HCT116 (cell line): ENCODE measurements around the gene ASIP. TPM values are rescaled to one million over a fixed set of nuclear protein-coding genes. Genes with fewer than 3 reads are reported as not detected.

Experiments used
- ATAC-seq: fragments of 200-7000 bp; cut with Tn5 transposase; 2 replicates; pipeline ENCODE4 v1.9.1; 2020; ENCODE audit warnings: mild to moderate bottlenecking, moderate library complexity
- BruUV-seq: library from RNA; stranded (reverse); fragments of 400-500 nt; replicated peaks from 2 replicates; lab custom pipeline; 2021; lab: Mats Ljungman, UMichigan
- CTCF ChIA-PET: fragments of 300-600 bp; sonication (Branson Sonifier 250); formaldehyde crosslinking; loops from one replicate; lab custom pipeline; 2021; ENCODE audit warnings: antibody characterized with exemption; lab: Charles Lee
- POLR2A ChIA-PET: fragments of 300-600, 350-600 bp; sonication (Branson Sonifier 250); formaldehyde crosslinking; loops from one replicate; lab custom pipeline; 2021; ENCODE audit warnings: antibody characterized with exemption; lab: Charles Lee
- RAD21 ChIA-PET, 2 experiments: fragments of 300-600 bp; sonication (Branson Sonifier 250); formaldehyde crosslinking; loops; one replicate each; lab custom pipeline; 2023; ENCODE audit warnings: low total read pairs in 2 of 2; ENCODE audit not compliant: uncharacterized antibody in 2 of 2, unreplicated experiment in 2 of 2, low non-redundant PET in 1 of 2; lab: Charles Lee
- DNase-seq: peaks from one replicate; pipeline ENCODE4 v3.0.0-alpha.2; 2010; ENCODE audit warnings: low read depth, low spot score
- H2AFZ ChIP-seq: fragments of 200-600 bp; shearing (Covaris generic), sonication (generic); 2 replicates; pipeline ENCODE4 v1.6.1; 2017; ENCODE audit warnings: low read depth, mixed run types, mixed read lengths, antibody characterized with exemption, low read length; ENCODE audit not compliant: poor library complexity, severe bottlenecking
- H3K27ac ChIP-seq: 2 replicates; pipeline ENCODE4 v1.5.1; 2012; ENCODE audit warnings: low read depth, low read length
- H3K27me3 ChIP-seq: fragments of 200-600 bp; sonication (generic); 2 replicates; pipeline ENCODE4 v1.6.1; 2016; ENCODE audit warnings: mixed run types, low read length, mixed read lengths; ENCODE audit not compliant: insufficient read depth
- H3K36me3 ChIP-seq, 2 experiments: fragments of 200-500 bp in 1 of 2; fragments of 200-600 bp in 1 of 2; sonication (Bioruptor generic) in 1 of 2; sonication (generic) in 1 of 2; 2 replicates each; pipeline versions ENCODE4 v1.5.1 to v1.6.1; 2014 to 2016; ENCODE audit warnings: low read length in 2 of 2, inconsistent platforms in 1 of 2, mixed read lengths in 1 of 2, mixed run types in 1 of 2; ENCODE audit not compliant: insufficient read depth in 2 of 2, control insufficient read depth in 1 of 2
- H3K4me1 ChIP-seq, 2 experiments: fragments of 200-600 bp in 1 of 2; sonication (generic) in 1 of 2; 2 replicates each; pipeline versions ENCODE4 v1.5.1 to v1.6.1; 2012 to 2017; ENCODE audit warnings: low read length in 2 of 2, inconsistent platforms in 1 of 2, mild to moderate bottlenecking in 1 of 2, mixed read lengths in 1 of 2, mixed run types in 1 of 2, moderate library complexity in 1 of 2; ENCODE audit not compliant: insufficient read depth in 2 of 2, control insufficient read depth in 1 of 2
- H3K4me2 ChIP-seq: fragments of 200-600 bp; sonication (generic); 2 replicates; pipeline ENCODE4 v1.6.1; 2017; ENCODE audit warnings: mixed run types, low read length, mixed read lengths
- H3K4me3 ChIP-seq, 2 experiments: fragments of 200-600 bp in 1 of 2; sonication (generic) in 1 of 2; replicated peaks in 1 of 2; 2 replicates each; pipeline ENCODE4 v1.5.1; 2011 to 2016; ENCODE audit warnings: low read length in 2 of 2, control low read depth in 1 of 2, low read depth in 1 of 2, mild to moderate bottlenecking in 1 of 2, mixed read lengths in 1 of 2, mixed run types in 1 of 2
- H3K79me2 ChIP-seq: fragments of 200-600 bp; sonication (generic); 2 replicates; pipeline ENCODE4 v1.6.1; 2017; ENCODE audit warnings: mild to moderate bottlenecking, mixed run types, low read length, moderate library complexity, mixed read lengths; ENCODE audit not compliant: insufficient read depth
- H3K9ac ChIP-seq: fragments of 200-600 bp; sonication (generic); 2 replicates; pipeline ENCODE4 v1.6.1; 2016; ENCODE audit warnings: low read length, mixed read lengths
- H3K9me2 ChIP-seq: fragments of 200-600 bp; sonication (generic), shearing (Covaris generic); 2 replicates; pipeline ENCODE4 v1.6.1; 2017; ENCODE audit warnings: mixed run types, mild to moderate bottlenecking, moderate library complexity; ENCODE audit not compliant: insufficient read depth
- H3K9me3 ChIP-seq, 2 experiments: fragments of 200-500 bp in 1 of 2; fragments of 200-600 bp in 1 of 2; sonication (Bioruptor generic) in 1 of 2; sonication (generic) in 1 of 2; 2 replicates each; pipeline ENCODE4 v1.6.1; 2014 to 2017; ENCODE audit warnings: low read length in 2 of 2, mixed read lengths in 2 of 2, inconsistent platforms in 1 of 2, low read depth in 1 of 2, mild to moderate bottlenecking in 1 of 2, mixed run types in 1 of 2, moderate library complexity in 1 of 2; ENCODE audit not compliant: control insufficient read depth in 1 of 2, insufficient read depth in 1 of 2
- H4K20me1 ChIP-seq: fragments of 200-600 bp; sonication (generic), shearing (Covaris generic); 2 replicates; pipeline ENCODE4 v1.6.1; 2017; ENCODE audit warnings: mixed run types, mild to moderate bottlenecking, moderate library complexity; ENCODE audit not compliant: insufficient read depth
- CEBPB ChIP-seq: IDR thresholded peaks from 2 replicates; pipeline ENCODE4 v1.6.1; 2012; ENCODE audit warnings: low read depth
- EGR1 ChIP-seq: IDR thresholded peaks from 2 replicates; pipeline ENCODE4 v1.6.1; 2012; ENCODE audit warnings: low read depth
- EZH2phosphoT487 ChIP-seq: fragments of 200-600 bp; IDR thresholded peaks from 2 replicates; pipeline ENCODE4 v1.6.1; 2018; ENCODE audit warnings: antibody characterized with exemption, borderline replicate concordance
- FOSL1 ChIP-seq: IDR thresholded peaks from 2 replicates; pipeline ENCODE4 v1.6.1; 2012; ENCODE audit warnings: low read depth
- JUND ChIP-seq: IDR thresholded peaks from 2 replicates; pipeline ENCODE4 v1.6.1; 2012
- POLR2A ChIP-seq: IDR thresholded peaks from 2 replicates; pipeline ENCODE4 v1.7.0; 2011; ENCODE audit warnings: borderline replicate concordance; ENCODE audit not compliant: insufficient read depth, insufficient read length; ENCODE audit errors: extremely low read depth
- RAD21 ChIP-seq: IDR thresholded peaks from 2 replicates; pipeline ENCODE4 v1.6.1; 2012; ENCODE audit warnings: low read depth, mild to moderate bottlenecking
- SIN3A ChIP-seq: IDR thresholded peaks from 2 replicates; pipeline ENCODE4 v1.6.1; 2012; ENCODE audit warnings: low read depth
- SP1 ChIP-seq: IDR thresholded peaks from 2 replicates; pipeline ENCODE4 v1.6.1; 2012; ENCODE audit warnings: low read depth
- SRF ChIP-seq: IDR thresholded peaks from 2 replicates; pipeline ENCODE4 v1.6.1; 2012; ENCODE audit warnings: low read depth
- TCF7L2 ChIP-seq: IDR thresholded peaks from 2 replicates; pipeline ENCODE4 v1.7.0; 2011; ENCODE audit warnings: borderline replicate concordance, inconsistent platforms; ENCODE audit not compliant: insufficient read depth, insufficient read length; ENCODE audit errors: extremely low read depth
- ZFX ChIP-seq: fragments of 450-650 bp; IDR thresholded peaks from 2 replicates; pipeline ENCODE4 v1.6.1; 2017
- ZNF274 ChIP-seq: fragments of 200-500 bp; sonication (Bioruptor generic); IDR thresholded peaks from 2 replicates; pipeline ENCODE4 v1.6.1; 2014; ENCODE audit warnings: mild to moderate bottlenecking, low read depth, low read length, inconsistent platforms
- intact Hi-C: fragments of 100-400 bp; cut with micrococcal nuclease; formaldehyde crosslinking; loops from 2 replicates; pipeline ENCODE4 v1.10.0; 2022
- total RNA-seq: library from RNA; stranded (reverse); gene quantifications from one replicate; pipeline ENCODE4 v1.2.1, GENCODE V29; 2021; ENCODE audit not compliant: unreplicated experiment
- TF ChIP-seq, protein P1 (sequence below): IDR thresholded peaks from 2 replicates; pipeline ENCODE4 v1.6.1; 2012; ENCODE audit warnings: low read depth
- TF ChIP-seq, protein P2 (sequence below): IDR thresholded peaks from 2 replicates; pipeline ENCODE4 v1.6.1; 2012
- TF ChIP-seq, protein P3 (sequence below): IDR thresholded peaks from 2 replicates; pipeline ENCODE4 v1.6.1; 2011; ENCODE audit warnings: mild to moderate bottlenecking, low read length, moderate library complexity; ENCODE audit not compliant: insufficient replicate concordance; ENCODE audit errors: extremely low read depth
- TF ChIP-seq, protein P4 (sequence below), 3 experiments: fragments of 200-600 bp in 1 of 3; sonication (generic) in 1 of 3; IDR thresholded peaks in 2 of 3; conservative IDR thresholded peaks in 1 of 3; 2 replicates each; pipeline ENCODE4 v1.5.1; 2012 to 2017; ENCODE audit warnings: low read depth in 2 of 3, low read length in 2 of 3, antibody characterized with exemption in 1 of 3, borderline replicate concordance in 1 of 3, control low read depth in 1 of 3, mild to moderate bottlenecking in 1 of 3, mixed read lengths in 1 of 3, mixed run types in 1 of 3, moderate library complexity in 1 of 3; ENCODE audit not compliant: insufficient read depth in 1 of 3
- TF ChIP-seq, protein P5 (sequence below): IDR thresholded peaks from 2 replicates; pipeline ENCODE4 v1.6.1; 2012

ASIP gene
- total RNA-seq, 1 experiment from 2014 or later, result not detected

DNA sequence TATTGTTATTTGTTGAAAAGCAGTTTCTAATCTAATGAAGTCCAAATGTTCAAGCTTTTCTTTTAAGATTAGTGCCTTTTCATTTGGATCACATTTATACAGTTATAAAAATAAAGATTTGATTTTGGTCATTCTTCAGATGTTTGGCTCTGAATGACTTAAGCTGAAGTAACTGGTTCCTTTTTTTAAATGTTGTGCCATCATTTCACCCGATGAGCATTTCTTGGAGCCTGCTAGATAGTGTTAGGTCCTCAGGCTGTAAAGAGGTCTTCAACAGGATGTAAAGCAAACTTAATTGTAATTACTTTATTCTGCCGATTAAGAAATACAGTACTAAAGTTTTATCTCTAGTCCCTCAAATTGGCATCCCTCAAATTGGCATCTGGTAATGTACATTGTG, 41.2 kb upstream of the ASIP start:
- no peak overlapping the region for H3K4me2 ChIP-seq
- no peaks in the 10 kb centered on the region for H3K9me2 ChIP-seq
- no peaks in the 10 kb centered on the region for H3K9me3 ChIP-seq
- no peak overlapping the region for H3K9ac ChIP-seq
- TF ChIP-seq, protein P1, sequence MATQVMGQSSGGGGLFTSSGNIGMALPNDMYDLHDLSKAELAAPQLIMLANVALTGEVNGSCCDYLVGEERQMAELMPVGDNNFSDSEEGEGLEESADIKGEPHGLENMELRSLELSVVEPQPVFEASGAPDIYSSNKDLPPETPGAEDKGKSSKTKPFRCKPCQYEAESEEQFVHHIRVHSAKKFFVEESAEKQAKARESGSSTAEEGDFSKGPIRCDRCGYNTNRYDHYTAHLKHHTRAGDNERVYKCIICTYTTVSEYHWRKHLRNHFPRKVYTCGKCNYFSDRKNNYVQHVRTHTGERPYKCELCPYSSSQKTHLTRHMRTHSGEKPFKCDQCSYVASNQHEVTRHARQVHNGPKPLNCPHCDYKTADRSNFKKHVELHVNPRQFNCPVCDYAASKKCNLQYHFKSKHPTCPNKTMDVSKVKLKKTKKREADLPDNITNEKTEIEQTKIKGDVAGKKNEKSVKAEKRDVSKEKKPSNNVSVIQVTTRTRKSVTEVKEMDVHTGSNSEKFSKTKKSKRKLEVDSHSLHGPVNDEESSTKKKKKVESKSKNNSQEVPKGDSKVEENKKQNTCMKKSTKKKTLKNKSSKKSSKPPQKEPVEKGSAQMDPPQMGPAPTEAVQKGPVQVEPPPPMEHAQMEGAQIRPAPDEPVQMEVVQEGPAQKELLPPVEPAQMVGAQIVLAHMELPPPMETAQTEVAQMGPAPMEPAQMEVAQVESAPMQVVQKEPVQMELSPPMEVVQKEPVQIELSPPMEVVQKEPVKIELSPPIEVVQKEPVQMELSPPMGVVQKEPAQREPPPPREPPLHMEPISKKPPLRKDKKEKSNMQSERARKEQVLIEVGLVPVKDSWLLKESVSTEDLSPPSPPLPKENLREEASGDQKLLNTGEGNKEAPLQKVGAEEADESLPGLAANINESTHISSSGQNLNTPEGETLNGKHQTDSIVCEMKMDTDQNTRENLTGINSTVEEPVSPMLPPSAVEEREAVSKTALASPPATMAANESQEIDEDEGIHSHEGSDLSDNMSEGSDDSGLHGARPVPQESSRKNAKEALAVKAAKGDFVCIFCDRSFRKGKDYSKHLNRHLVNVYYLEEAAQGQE, result no peak
- TF ChIP-seq, protein P2, sequence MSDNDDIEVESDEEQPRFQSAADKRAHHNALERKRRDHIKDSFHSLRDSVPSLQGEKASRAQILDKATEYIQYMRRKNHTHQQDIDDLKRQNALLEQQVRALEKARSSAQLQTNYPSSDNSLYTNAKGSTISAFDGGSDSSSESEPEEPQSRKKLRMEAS, result no peak
- TF ChIP-seq RAD21, result no peak
- TF ChIP-seq POLR2A, result no peak
- TF ChIP-seq ZNF274, result no peak
- no peak for TF ChIP-seq CEBPB
- no peak for TF ChIP-seq SP1
- TF ChIP-seq, protein P3, sequence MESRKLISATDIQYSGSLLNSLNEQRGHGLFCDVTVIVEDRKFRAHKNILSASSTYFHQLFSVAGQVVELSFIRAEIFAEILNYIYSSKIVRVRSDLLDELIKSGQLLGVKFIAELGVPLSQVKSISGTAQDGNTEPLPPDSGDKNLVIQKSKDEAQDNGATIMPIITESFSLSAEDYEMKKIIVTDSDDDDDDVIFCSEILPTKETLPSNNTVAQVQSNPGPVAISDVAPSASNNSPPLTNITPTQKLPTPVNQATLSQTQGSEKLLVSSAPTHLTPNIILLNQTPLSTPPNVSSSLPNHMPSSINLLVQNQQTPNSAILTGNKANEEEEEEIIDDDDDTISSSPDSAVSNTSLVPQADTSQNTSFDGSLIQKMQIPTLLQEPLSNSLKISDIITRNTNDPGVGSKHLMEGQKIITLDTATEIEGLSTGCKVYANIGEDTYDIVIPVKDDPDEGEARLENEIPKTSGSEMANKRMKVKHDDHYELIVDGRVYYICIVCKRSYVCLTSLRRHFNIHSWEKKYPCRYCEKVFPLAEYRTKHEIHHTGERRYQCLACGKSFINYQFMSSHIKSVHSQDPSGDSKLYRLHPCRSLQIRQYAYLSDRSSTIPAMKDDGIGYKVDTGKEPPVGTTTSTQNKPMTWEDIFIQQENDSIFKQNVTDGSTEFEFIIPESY, result no peak
- TF ChIP-seq FOSL1, result no peak
- no peak for TF ChIP-seq SIN3A
- TF ChIP-seq, protein P4, sequence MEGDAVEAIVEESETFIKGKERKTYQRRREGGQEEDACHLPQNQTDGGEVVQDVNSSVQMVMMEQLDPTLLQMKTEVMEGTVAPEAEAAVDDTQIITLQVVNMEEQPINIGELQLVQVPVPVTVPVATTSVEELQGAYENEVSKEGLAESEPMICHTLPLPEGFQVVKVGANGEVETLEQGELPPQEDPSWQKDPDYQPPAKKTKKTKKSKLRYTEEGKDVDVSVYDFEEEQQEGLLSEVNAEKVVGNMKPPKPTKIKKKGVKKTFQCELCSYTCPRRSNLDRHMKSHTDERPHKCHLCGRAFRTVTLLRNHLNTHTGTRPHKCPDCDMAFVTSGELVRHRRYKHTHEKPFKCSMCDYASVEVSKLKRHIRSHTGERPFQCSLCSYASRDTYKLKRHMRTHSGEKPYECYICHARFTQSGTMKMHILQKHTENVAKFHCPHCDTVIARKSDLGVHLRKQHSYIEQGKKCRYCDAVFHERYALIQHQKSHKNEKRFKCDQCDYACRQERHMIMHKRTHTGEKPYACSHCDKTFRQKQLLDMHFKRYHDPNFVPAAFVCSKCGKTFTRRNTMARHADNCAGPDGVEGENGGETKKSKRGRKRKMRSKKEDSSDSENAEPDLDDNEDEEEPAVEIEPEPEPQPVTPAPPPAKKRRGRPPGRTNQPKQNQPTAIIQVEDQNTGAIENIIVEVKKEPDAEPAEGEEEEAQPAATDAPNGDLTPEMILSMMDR (IDR thresholded peaks at IDR 0.05 in 2 of 3, conservative IDR thresholded peaks at IDR 0.05 in 1 of 3; ENCODE audit: borderline replicate concordance in 1 of 3, insufficient read depth in 1 of 3, low read depth in 2 of 3, low read length in 2 of 3), result no peak
- TF ChIP-seq EZH2phosphoT487, result no peak
- TF ChIP-seq, protein P5, sequence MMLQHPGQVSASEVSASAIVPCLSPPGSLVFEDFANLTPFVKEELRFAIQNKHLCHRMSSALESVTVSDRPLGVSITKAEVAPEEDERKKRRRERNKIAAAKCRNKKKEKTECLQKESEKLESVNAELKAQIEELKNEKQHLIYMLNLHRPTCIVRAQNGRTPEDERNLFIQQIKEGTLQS, result no peak
- no peak for TF ChIP-seq JUND
- no peak for TF ChIP-seq SRF
- TF ChIP-seq TCF7L2, result no peak
- TF ChIP-seq ZFX, result no peak
- no peak for TF ChIP-seq EGR1
- no peaks in the 10 kb centered on the region for H3K27me3 ChIP-seq
- no peak overlapping the region for H2AFZ ChIP-seq
- no peak overlapping the region for H3K4me3 ChIP-seq
- BruUV-seq, result no TSS peak
- no peaks in the 10 kb centered on the region for H3K4me1 ChIP-seq
- no peaks in the 10 kb centered on the region for H4K20me1 ChIP-seq
- CTCF ChIA-PET, result interaction anchor here (1.8 kb wide), 1 partner anchor 9 kb away, joined by 12 read pairs; no protein-coding TSS in a partner anchor
- intact Hi-C loops, result no loop called here
- no peaks in the 10 kb centered on the region for H3K36me3 ChIP-seq
- DNase-seq (no peak), ATAC-seq (no peak)
- POLR2A ChIA-PET, result no interaction called here
- no peak overlapping the region for H3K27ac ChIP-seq
- RAD21 ChIA-PET, result no interaction called here
- no peaks in the 10 kb centered on the region for H3K79me2 ChIP-seq
